ENCODE measurements around the gene SLC38A9.

- TF ChIP-seq EZH2phosphoT487 (IDR thresholded peaks at IDR 0.05; ENCODE audit: insufficient read depth, low read depth) (no peak), EZH2 (IDR thresholded peaks at IDR 0.05; ENCODE audit: insufficient read depth, poor library complexity, severe bottlenecking) (no peak)
Observed at GRCh38 chr5:55633574-55634208, 78.4 kb downstream of the SLC38A9 start.

Measured in GM23248 (cell line).